Measurements from ENCODE around the gene FAM90A1. TPM values are rescaled to one million over a fixed set of nuclear protein-coding genes. Genes with fewer than 3 reads are reported as not detected.
"Not testable (repeated sequence)": the region's sequence is repeated elsewhere in the genome, so short reads cannot be mapped to it uniquely, and the experiment has no call there.

The FAM90A1 gene
- total RNA-seq, 1 experiment from 2014 or later = not detected

GRCh38 chr12:8221375-8221774, 6.0 kb downstream of the FAM90A1 start:
- H3K4me2 ChIP-seq (ENCODE audit: low read length); H3K4me3 ChIP-seq (ENCODE audit: low read length); H3K4me1 ChIP-seq (ENCODE audit: insufficient read depth, low read length); DNase-seq; H3K79me2 ChIP-seq (ENCODE audit: low read length); H3K27ac ChIP-seq (ENCODE audit: low read length); intact Hi-C loops (cut with micrococcal nuclease); H3K9me2 ChIP-seq (replicated peaks; ENCODE audit: low read length); H2AFZ ChIP-seq (ENCODE audit: low read length); BruUV-seq (replicated peaks); H3F3A ChIP-seq (ENCODE audit: low read length, unreplicated experiment); H3K9me3 ChIP-seq (ENCODE audit: low read length); H4K20me1 ChIP-seq (ENCODE audit: low read length); H3K36me3 ChIP-seq (ENCODE audit: low read depth, low read length); POLR2A ChIA-PET (ENCODE audit: unreplicated experiment); H3K9ac ChIP-seq (ENCODE audit: low read length); CTCF ChIA-PET; ATAC-seq: not testable (repeated sequence)
- peaks cover 25% of the 10 kb centered on the region for H3K27me3 ChIP-seq (ENCODE audit: low read length)

GRCh38 chr12:8218711-8219382, 8.6 kb downstream of the FAM90A1 start:
- intact Hi-C loops (cut with micrococcal nuclease); H3K4me3 ChIP-seq (ENCODE audit: low read length); H3K27ac ChIP-seq (ENCODE audit: low read length); H3K9me2 ChIP-seq (replicated peaks; ENCODE audit: low read length); H3K79me2 ChIP-seq (ENCODE audit: low read length); CTCF ChIA-PET; H3K36me3 ChIP-seq (ENCODE audit: low read depth, low read length); H4K20me1 ChIP-seq (ENCODE audit: low read length); H2AFZ ChIP-seq (ENCODE audit: low read length); DNase-seq; H3K4me2 ChIP-seq (ENCODE audit: low read length); H3K9ac ChIP-seq (ENCODE audit: low read length); H3K4me1 ChIP-seq (ENCODE audit: insufficient read depth, low read length); H3K9me3 ChIP-seq (ENCODE audit: low read length); ATAC-seq; BruUV-seq (replicated peaks); POLR2A ChIA-PET (ENCODE audit: unreplicated experiment); H3F3A ChIP-seq (ENCODE audit: low read length, unreplicated experiment): not testable (repeated sequence)
- H3K27me3 ChIP-seq (ENCODE audit: low read length) = peaks cover 38% of the 10 kb centered on the region

- POLR2A ChIA-PET (ENCODE audit: unreplicated experiment); H3K79me2 ChIP-seq (ENCODE audit: low read length); H4K20me1 ChIP-seq (ENCODE audit: low read length); H2AFZ ChIP-seq (ENCODE audit: low read length); H3K9me2 ChIP-seq (replicated peaks; ENCODE audit: low read length); H3K4me2 ChIP-seq (ENCODE audit: low read length); H3K4me1 ChIP-seq (ENCODE audit: insufficient read depth, low read length); intact Hi-C loops (cut with micrococcal nuclease); BruUV-seq (replicated peaks); H3K27ac ChIP-seq (ENCODE audit: low read length); DNase-seq; H3K36me3 ChIP-seq (ENCODE audit: low read depth, low read length); H3F3A ChIP-seq (ENCODE audit: low read length, unreplicated experiment); CTCF ChIA-PET; H3K4me3 ChIP-seq (ENCODE audit: low read length); ATAC-seq; H3K27me3 ChIP-seq (ENCODE audit: low read length); H3K9me3 ChIP-seq (ENCODE audit: low read length); H3K9ac ChIP-seq (ENCODE audit: low read length): not testable (repeated sequence)
These were observed 29.6 kb downstream of the FAM90A1 start for GRCh38 chr12:8197685-8198308.

GRCh38 chr12:8188088-8188487, 39.3 kb downstream of the FAM90A1 start:
- H3K27me3 ChIP-seq (ENCODE audit: low read length); BruUV-seq (replicated peaks); POLR2A ChIA-PET (ENCODE audit: unreplicated experiment): not testable (repeated sequence)

GRCh38 chr12:8184206-8184605, 43.2 kb downstream of the FAM90A1 start:
- H3K9ac ChIP-seq (ENCODE audit: low read length); H4K20me1 ChIP-seq (ENCODE audit: low read length); H3K9me2 ChIP-seq (replicated peaks; ENCODE audit: low read length); H3F3A ChIP-seq (ENCODE audit: low read length, unreplicated experiment); H3K4me2 ChIP-seq (ENCODE audit: low read length); H3K27me3 ChIP-seq (ENCODE audit: low read length); H2AFZ ChIP-seq (ENCODE audit: low read length); H3K4me3 ChIP-seq (ENCODE audit: low read length); H3K36me3 ChIP-seq (ENCODE audit: low read depth, low read length); CTCF ChIA-PET; H3K9me3 ChIP-seq (ENCODE audit: low read length); POLR2A ChIA-PET (ENCODE audit: unreplicated experiment); DNase-seq; BruUV-seq (replicated peaks); intact Hi-C loops (cut with micrococcal nuclease); H3K79me2 ChIP-seq (ENCODE audit: low read length); H3K4me1 ChIP-seq (ENCODE audit: insufficient read depth, low read length); H3K27ac ChIP-seq (ENCODE audit: low read length); ATAC-seq: not testable (repeated sequence)

More at GRCh38 chr12:8188088-8188487, 39.3 kb downstream of the FAM90A1 start:
- DNase-seq; H2AFZ ChIP-seq (ENCODE audit: low read length); H4K20me1 ChIP-seq (ENCODE audit: low read length); H3F3A ChIP-seq (ENCODE audit: low read length, unreplicated experiment); ATAC-seq; H3K4me2 ChIP-seq (ENCODE audit: low read length); H3K4me3 ChIP-seq (ENCODE audit: low read length); H3K36me3 ChIP-seq (ENCODE audit: low read depth, low read length); H3K9ac ChIP-seq (ENCODE audit: low read length); H3K9me3 ChIP-seq (ENCODE audit: low read length); H3K79me2 ChIP-seq (ENCODE audit: low read length); CTCF ChIA-PET; H3K4me1 ChIP-seq (ENCODE audit: insufficient read depth, low read length); intact Hi-C loops (cut with micrococcal nuclease); H3K27ac ChIP-seq (ENCODE audit: low read length); H3K9me2 ChIP-seq (replicated peaks; ENCODE audit: low read length): not testable (repeated sequence)

GRCh38 chr12:8183346-8183745, 44.1 kb downstream of the FAM90A1 start:
- ATAC-seq; BruUV-seq (replicated peaks); H3K27ac ChIP-seq (ENCODE audit: low read length); H3K4me2 ChIP-seq (ENCODE audit: low read length); H3K27me3 ChIP-seq (ENCODE audit: low read length); DNase-seq; H3K9ac ChIP-seq (ENCODE audit: low read length); H3K9me2 ChIP-seq (replicated peaks; ENCODE audit: low read length); H3K79me2 ChIP-seq (ENCODE audit: low read length); CTCF ChIA-PET; H3F3A ChIP-seq (ENCODE audit: low read length, unreplicated experiment); H3K4me3 ChIP-seq (ENCODE audit: low read length); POLR2A ChIA-PET (ENCODE audit: unreplicated experiment); H3K36me3 ChIP-seq (ENCODE audit: low read depth, low read length); H4K20me1 ChIP-seq (ENCODE audit: low read length); H3K9me3 ChIP-seq (ENCODE audit: low read length); intact Hi-C loops (cut with micrococcal nuclease); H2AFZ ChIP-seq (ENCODE audit: low read length); H3K4me1 ChIP-seq (ENCODE audit: insufficient read depth, low read length): not testable (repeated sequence)

GRCh38 chr12:8182923-8183322, 44.5 kb downstream of the FAM90A1 start:
- ATAC-seq; POLR2A ChIA-PET (ENCODE audit: unreplicated experiment); H3F3A ChIP-seq (ENCODE audit: low read length, unreplicated experiment); BruUV-seq (replicated peaks); H3K36me3 ChIP-seq (ENCODE audit: low read depth, low read length); DNase-seq; H3K4me1 ChIP-seq (ENCODE audit: insufficient read depth, low read length); CTCF ChIA-PET; H3K27me3 ChIP-seq (ENCODE audit: low read length); intact Hi-C loops (cut with micrococcal nuclease); H2AFZ ChIP-seq (ENCODE audit: low read length); H3K9me3 ChIP-seq (ENCODE audit: low read length); H3K9ac ChIP-seq (ENCODE audit: low read length); H3K9me2 ChIP-seq (replicated peaks; ENCODE audit: low read length); H3K79me2 ChIP-seq (ENCODE audit: low read length); H3K27ac ChIP-seq (ENCODE audit: low read length); H3K4me2 ChIP-seq (ENCODE audit: low read length); H3K4me3 ChIP-seq (ENCODE audit: low read length); H4K20me1 ChIP-seq (ENCODE audit: low read length): not testable (repeated sequence)
